Frontal cortex (tissue), 4 donors: Measurements from ENCODE around the gene CLEC4M. TPM values are rescaled to one million over a fixed set of nuclear protein-coding genes. Genes with fewer than 3 reads are reported as not detected.

ENCODE experiments used
- DNase-seq, 2 donors: peaks; one replicate each; pipeline ENCODE4 v3.0.0; 2012; ENCODE audit warnings: low spot score in 2 of 2
- FAIRE-seq: peaks from 2 replicates; lab custom pipeline; 2012; peaks lifted over from hg19 to GRCh38; lab: Jason Lieb, UNC
- total RNA-seq: library from RNA; depleted of rRNA; stranded (reverse); fragments of >200 nt; gene quantifications from one replicate; pipeline ENCODE4 v1.2.3, GENCODE V29; 2014
- donor health status: control.
- donor health status: control.
- donor health status: control.

Gene CLEC4M
- not detected for total RNA-seq

- DNase-seq (no peak), FAIRE-seq (no peak)
Observed at GRCh38 chr19:7762719-7763293, at the start of gene CLEC4M. Gene CLEC4M, plus strand, starts transcription at chr19:7763243. Its CDS starts 24 bp downstream, at chr19:7763267.

- no peak for FAIRE-seq
- no peak for DNase-seq
Observed at GRCh38 chr19:7715671-7716070, 47.4 kb upstream of the CLEC4M start.

- FAIRE-seq (no peak), DNase-seq (no peak)
Observed at GRCh38 chr19:7716762-7717161, 46.3 kb upstream of the CLEC4M start.

- FAIRE-seq (no peak), DNase-seq (no peak)
Observed at GRCh38 chr19:7718668-7719067, 44.4 kb upstream of the CLEC4M start.

- DNase-seq = no peak
- FAIRE-seq = no peak
Observed at GRCh38 chr19:7720351-7720750, 42.7 kb upstream of the CLEC4M start.

- FAIRE-seq (no peak), DNase-seq (no peak)
Observed at GRCh38 chr19:7722231-7722651, 40.8 kb upstream of the CLEC4M start.

GRCh38 chr19:7725791-7726190 lies 37.3 kb upstream of the CLEC4M start:
- DNase-seq = no peak
- FAIRE-seq = no peak

GRCh38 chr19:7729211-7729610 lies 33.8 kb upstream of the CLEC4M start:
- FAIRE-seq (no peak), DNase-seq (no peak)

- DNase-seq (no peak), FAIRE-seq (no peak)
Observed at GRCh38 chr19:7729831-7730285, 33.2 kb upstream of the CLEC4M start.

- DNase-seq = no peak
- no peak for FAIRE-seq
Observed at GRCh38 chr19:7730286-7731217, 32.5 kb upstream of the CLEC4M start.

- no peak for DNase-seq
- FAIRE-seq = no peak
Observed at GRCh38 chr19:7731218-7731595, 31.8 kb upstream of the CLEC4M start.

GRCh38 chr19:7731615-7732014 lies 31.4 kb upstream of the CLEC4M start:
- FAIRE-seq = no peak
- DNase-seq = no peak

- DNase-seq = no peak
- FAIRE-seq = no peak
Observed at GRCh38 chr19:7732045-7732444, 31.0 kb upstream of the CLEC4M start, which contains the start of gene CLEC4G. Gene CLEC4G, minus strand, starts transcription at chr19:7732110. Its CDS starts 8 bp downstream, at chr19:7732102.

- FAIRE-seq = no peak
- no peak for DNase-seq
Observed at GRCh38 chr19:7733376-7733775, 29.7 kb upstream of the CLEC4M start.

- no peak for FAIRE-seq
- DNase-seq = no peak
Observed at GRCh38 chr19:7734220-7735203, 28.5 kb upstream of the CLEC4M start.

GRCh38 chr19:7736148-7736547 lies 26.9 kb upstream of the CLEC4M start:
- FAIRE-seq (no peak), DNase-seq (no peak)

GRCh38 chr19:7737215-7737614 lies 25.8 kb upstream of the CLEC4M start:
- DNase-seq (no peak), FAIRE-seq (no peak)

- DNase-seq = no peak
Observed at GRCh38 chr19:7738023-7738422, 25.0 kb upstream of the CLEC4M start.

GRCh38 chr19:7739211-7739755 lies 23.8 kb upstream of the CLEC4M start:
- no peak for FAIRE-seq

More at GRCh38 chr19:7738023-7738422, 25.0 kb upstream of the CLEC4M start:
- FAIRE-seq = no peak

More at GRCh38 chr19:7739211-7739755, 23.8 kb upstream of the CLEC4M start:
- DNase-seq = no peak
